IMR-90 (cell line): ENCODE data around the gene TTC39B. TPM values are rescaled to one million over a fixed set of nuclear protein-coding genes. Genes with fewer than 3 reads are reported as not detected.

Experiments used
- ATAC-seq: fragments of 200-7000 bp; cut with Tn5 transposase; 2 replicates; pipeline ENCODE4 v1.9.1; 2020; ENCODE audit warnings: low read depth, mild to moderate bottlenecking, moderate library complexity
- BruUV-seq: library from RNA; stranded (reverse); fragments of 400-500 nt; replicated peaks from 2 replicates; lab custom pipeline; 2021; lab: Mats Ljungman, UMichigan
- CTCF ChIA-PET: fragments of 300-600 bp; formaldehyde crosslinking; extraction: SDS; loops from one replicate; lab custom pipeline; 2021; ENCODE audit warnings: antibody characterized with exemption; lab: Yijun Ruan, JAX
- POLR2A ChIA-PET: fragments of 300-600 bp; sonication (Branson Sonifier 250); formaldehyde crosslinking; loops from one replicate; lab custom pipeline; 2022; ENCODE audit warnings: antibody characterized with exemption; ENCODE audit not compliant: unreplicated experiment; lab: Charles Lee
- DNase-seq: peaks from one replicate; pipeline ENCODE4 v3.0.0; 2013
- H2AFZ ChIP-seq: replicated peaks from 2 replicates; pipeline ENCODE3; 2013; ENCODE audit warnings: low read length, mild to moderate bottlenecking; ENCODE audit not compliant: poor library complexity
- H2AK5ac ChIP-seq: 2 replicates; pipeline ENCODE4 v1.6.1; 2013; ENCODE audit warnings: low read depth, low read length, inconsistent platforms
- H2AK9ac ChIP-seq: replicated peaks from 2 replicates; pipeline ENCODE3; 2013; ENCODE audit warnings: mild to moderate bottlenecking, low read depth, low read length, moderate library complexity; ENCODE audit not compliant: poor library complexity
- H2BK120ac ChIP-seq: 2 replicates; pipeline ENCODE4 v1.6.1; 2013; ENCODE audit warnings: low read depth, low read length, inconsistent platforms
- H2BK15ac ChIP-seq: 3 replicates; pipeline ENCODE4 v1.6.1; 2013; ENCODE audit warnings: low read depth, low read length, inconsistent platforms
- H2BK20ac ChIP-seq: 2 replicates; pipeline ENCODE4 v1.6.1; 2013; ENCODE audit warnings: low read depth, mild to moderate bottlenecking, inconsistent platforms, low read length, moderate library complexity
- H2BK5ac ChIP-seq: 2 replicates; pipeline ENCODE4 v1.6.1; 2013; ENCODE audit warnings: mild to moderate bottlenecking, low read depth, low read length, inconsistent platforms; ENCODE audit not compliant: poor library complexity, severe bottlenecking
- H3K14ac ChIP-seq: replicated peaks from 2 replicates; pipeline ENCODE4 v1.6.1; 2013; ENCODE audit warnings: low read depth, low read length, inconsistent platforms
- H3K18ac ChIP-seq: 2 replicates; pipeline ENCODE4 v1.6.1; 2013; ENCODE audit warnings: low read depth, low read length, control low read depth
- H3K23ac ChIP-seq: 2 replicates; pipeline ENCODE4 v1.6.1; 2013; ENCODE audit warnings: low read depth, low read length, inconsistent platforms
- H3K27ac ChIP-seq: 2 replicates; pipeline ENCODE4 v1.5.1; 2013; ENCODE audit warnings: mild to moderate bottlenecking, control low read depth, low read length; ENCODE audit not compliant: insufficient read depth
- H3K27me3 ChIP-seq: 2 replicates; pipeline ENCODE4 v1.6.1; 2013; ENCODE audit warnings: low read length; ENCODE audit not compliant: control insufficient read depth, insufficient read depth
- H3K36me3 ChIP-seq: 2 replicates; pipeline ENCODE4 v1.6.1; 2013; ENCODE audit warnings: low read length, mixed read lengths; ENCODE audit not compliant: control insufficient read depth, insufficient read depth
- H3K4ac ChIP-seq: 2 replicates; pipeline ENCODE4 v1.6.1; 2013; ENCODE audit warnings: low read depth, low read length, inconsistent platforms
- H3K4me1 ChIP-seq: 2 replicates; pipeline ENCODE4 v1.6.1; 2013; ENCODE audit warnings: low read length, mixed read lengths; ENCODE audit not compliant: control insufficient read depth, insufficient read depth
- H3K4me2 ChIP-seq: 2 replicates; pipeline ENCODE4 v1.6.1; 2013; ENCODE audit warnings: low read depth, mild to moderate bottlenecking, control low read depth, low read length, moderate library complexity
- H3K4me3 ChIP-seq: 2 replicates; pipeline ENCODE4 v1.5.1; 2013; ENCODE audit warnings: low read depth, mild to moderate bottlenecking, control low read depth, low read length, moderate library complexity; ENCODE audit not compliant: insufficient read depth
- H3K56ac ChIP-seq: 2 replicates; pipeline ENCODE4 v1.6.1; 2013; ENCODE audit warnings: low read length, inconsistent platforms; ENCODE audit not compliant: insufficient read depth; ENCODE audit errors: extremely low read depth
- H3K79me1 ChIP-seq, 2 experiments: 2 replicates each; pipeline ENCODE4 v1.6.1; 2013; ENCODE audit warnings: low read length in 2 of 2, inconsistent platforms in 1 of 2, low read depth in 1 of 2
- H3K9ac ChIP-seq: 2 replicates; pipeline ENCODE4 v1.6.1; 2013; ENCODE audit warnings: low read depth, low read length, control low read depth
- H3K9me1 ChIP-seq: 2 replicates; pipeline ENCODE4 v1.6.1; 2013; ENCODE audit warnings: low read length, inconsistent platforms; ENCODE audit not compliant: insufficient read depth
- H3K9me3 ChIP-seq: 2 replicates; pipeline ENCODE4 v1.6.1; 2013; ENCODE audit warnings: low read length; ENCODE audit not compliant: control insufficient read depth, insufficient read depth
- H4K20me1 ChIP-seq: 2 replicates; pipeline ENCODE4 v1.6.1; 2013; ENCODE audit warnings: low read length, inconsistent platforms; ENCODE audit not compliant: insufficient read depth
- H4K5ac ChIP-seq: 2 replicates; pipeline ENCODE4 v1.6.1; 2013; ENCODE audit warnings: mild to moderate bottlenecking, low read depth, low read length, control low read depth
- H4K8ac ChIP-seq, 2 experiments: 2 replicates each; pipeline ENCODE4 v1.6.1; 2013; ENCODE audit warnings: low read depth in 2 of 2, low read length in 2 of 2, control low read depth in 1 of 2, inconsistent platforms in 1 of 2
- H4K91ac ChIP-seq: 2 replicates; pipeline ENCODE4 v1.6.1; 2013; ENCODE audit warnings: low read depth, low read length, inconsistent platforms; ENCODE audit not compliant: insufficient read depth
- BHLHE40 ChIP-seq: fragments of 150-350 bp; IDR thresholded peaks from 2 replicates; pipeline ENCODE4 v1.6.1; 2016; ENCODE audit warnings: mild to moderate bottlenecking, low read depth, low read length
- CEBPB ChIP-seq: IDR thresholded peaks from 2 replicates; pipeline ENCODE4 v1.6.1; 2012; ENCODE audit warnings: low read depth, low read length, improper control_type of control experiment
- CHD1 ChIP-seq: IDR thresholded peaks from 2 replicates; pipeline ENCODE4 v1.6.1; 2012; ENCODE audit warnings: low read depth, low read length, improper control_type of control experiment
- CTCF ChIP-seq: conservative IDR thresholded peaks from 2 replicates; pipeline ENCODE4 v1.5.1; 2012; ENCODE audit warnings: mild to moderate bottlenecking, low read depth, low read length, improper control_type of control experiment
- ELK1 ChIP-seq: fragments of 150-350 bp; IDR thresholded peaks from 2 replicates; pipeline ENCODE4 v1.6.1; 2016; ENCODE audit warnings: low read depth, mild to moderate bottlenecking, low read length, moderate library complexity, borderline replicate concordance
- FOS ChIP-seq: fragments of 150-350 bp; IDR thresholded peaks from 2 replicates; pipeline ENCODE4 v1.6.1; 2016; ENCODE audit warnings: low read depth, low read length
- MAFK ChIP-seq: IDR thresholded peaks from 2 replicates; pipeline ENCODE4 v1.6.1; 2012; ENCODE audit warnings: low read depth, low read length, improper control_type of control experiment
- MAZ ChIP-seq: IDR thresholded peaks from 2 replicates; pipeline ENCODE4 v1.6.1; 2012; ENCODE audit warnings: low read depth, mild to moderate bottlenecking, low read length, improper control_type of control experiment, moderate library complexity, borderline replicate concordance
- MXI1 ChIP-seq: IDR thresholded peaks from 2 replicates; pipeline ENCODE4 v1.6.1; 2012; ENCODE audit warnings: low read depth, mild to moderate bottlenecking, low read length, moderate library complexity, borderline replicate concordance
- NFE2L2 ChIP-seq: fragments of 150-350 bp; IDR thresholded peaks from 2 replicates; pipeline ENCODE4 v1.6.1; 2016; ENCODE audit warnings: low read depth, mild to moderate bottlenecking, low read length
- POLR2A ChIP-seq: IDR thresholded peaks from 2 replicates; pipeline ENCODE4 v1.6.1; 2012; ENCODE audit warnings: mild to moderate bottlenecking, low read depth, low read length
- RAD21 ChIP-seq: IDR thresholded peaks from 2 replicates; pipeline ENCODE4 v1.6.1; 2012; ENCODE audit warnings: low read length, improper control_type of control experiment
- RCOR1 ChIP-seq: IDR thresholded peaks from 2 replicates; pipeline ENCODE4 v1.6.1; 2012; ENCODE audit warnings: mild to moderate bottlenecking, low read length, improper control_type of control experiment; ENCODE audit not compliant: insufficient replicate concordance
- RFX5 ChIP-seq: IDR thresholded peaks from 2 replicates; pipeline ENCODE4 v1.8.0; 2012; ENCODE audit warnings: low read depth, mild to moderate bottlenecking, low read length, moderate library complexity
- SMC3 ChIP-seq: fragments of 150-350 bp; IDR thresholded peaks from 2 replicates; pipeline ENCODE4 v1.6.1; 2016; ENCODE audit warnings: low read depth, mild to moderate bottlenecking, antibody characterized with exemption, low read length, moderate library complexity
- WGBS, 2 experiments: methylation state at CpG; one replicate each; pipeline versions ENCODE4 v1.1.5 to v1.1.7; 2013; ENCODE audit warnings: missing lambda C conversion rate in 2 of 2; ENCODE audit not compliant: insufficient read length in 1 of 2; ENCODE audit errors: extremely low coverage in 2 of 2; 5-methylcytosine and 5-hydroxymethylcytosine counted together
- dilution Hi-C: fragments of 300-500 bp; cut with HindIII; formaldehyde crosslinking; loops from one replicate; pipeline ENCODE4 v1.14.3; 2018; ENCODE audit warnings: low sequenced_read_pairs; ENCODE audit not compliant: unreplicated experiment
- in situ Hi-C: fragments of 300-500 bp; cut with MboI; formaldehyde crosslinking; loops from 3 replicates; pipeline ENCODE4 v1.14.3; 2019; ENCODE audit warnings: low sequenced_read_pairs, inconsistent platforms, mixed read lengths
- intact Hi-C: fragments of 100-400 bp; cut with micrococcal nuclease; formaldehyde crosslinking; loops from 2 replicates; pipeline ENCODE4 v1.10.0; 2022
- polyA plus RNA-seq, 3 experiments: library from polyadenylated mRNA; depleted of rRNA; stranded (reverse); fragments of >200 nt; gene quantifications; 2 replicates each; pipeline ENCODE4 v1.2.3, GENCODE V29; 2012; ENCODE audit warnings: low replicate concordance in 1 of 3
- total RNA-seq: library from RNA; depleted of rRNA; stranded (reverse); fragments of >200 nt; gene quantifications from 2 replicates; pipeline ENCODE4 v1.2.3, GENCODE V29; 2012
- TF ChIP-seq, protein P1 (sequence below): fragments of 150-350 bp; IDR thresholded peaks from 2 replicates; pipeline ENCODE4 v1.6.1; 2017; ENCODE audit warnings: mild to moderate bottlenecking, antibody characterized with exemption, low read length, low read depth

The TTC39B gene
- total and polyA plus RNA-seq, 2 of the 4 experiments (the other 2 are of a cell fraction): 2.5 to 12.2 TPM

DNA sequence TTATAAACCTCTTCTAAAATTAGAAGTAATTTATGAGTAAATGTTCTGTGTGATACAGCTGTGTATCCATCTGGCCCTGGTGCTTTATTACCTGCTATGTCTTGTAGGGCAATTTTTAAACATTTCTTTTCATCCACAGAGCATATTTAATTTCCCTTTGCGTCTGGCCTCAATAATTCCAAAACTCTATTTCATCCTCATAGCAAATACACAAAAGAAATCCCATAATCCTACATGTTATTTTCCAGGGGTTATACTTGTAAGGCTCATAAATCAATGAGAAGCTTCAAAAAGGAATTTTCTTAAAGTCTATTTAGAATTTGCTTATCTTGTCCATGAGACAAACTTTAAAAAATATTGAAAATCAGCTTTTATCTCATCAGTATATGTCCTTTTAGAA is 167.0 kb downstream of the TTC39B start:
- CTCF ChIA-PET: interaction anchor here (0.6 kb wide), 1 partner anchor 93 kb away, joined by 3 read pairs; no protein-coding TSS in a partner anchor
- H4K20me1 ChIP-seq: no peaks in the 10 kb centered on the region
- in situ Hi-C loops: loop anchor here (25.0 kb wide), 1 partner anchor 303 kb away; no protein-coding TSS in a partner anchor

More for the DNA sequence above, 167.0 kb downstream of the TTC39B start:
- H2AK9ac ChIP-seq: no peak overlapping the region
- dilution Hi-C loops (no loop called here), intact Hi-C loops (no loop called here)
- H3K9me3 ChIP-seq: no peaks in the 10 kb centered on the region
- no peak overlapping the region for H3K9ac ChIP-seq
- peaks cover 10% of the 10 kb centered on the region for H3K27me3 ChIP-seq
- H4K91ac ChIP-seq: no peak overlapping the region
- H2BK15ac ChIP-seq: no peak overlapping the region
- H3K23ac ChIP-seq: no peak overlapping the region
- H2AFZ ChIP-seq: no peak overlapping the region
- H4K5ac ChIP-seq: no peak overlapping the region
- no peak overlapping the region for H3K18ac ChIP-seq
- H3K9me1 ChIP-seq: no peaks in the 10 kb centered on the region
- H3K79me1 ChIP-seq: no peaks in the 10 kb centered on the region
- no peak overlapping the region for H3K4me3 ChIP-seq
- no peak for ATAC-seq
- H3K4me1 ChIP-seq: no peaks in the 10 kb centered on the region
- H3K4ac ChIP-seq: no peak overlapping the region
- WGBS, 2 experiments: no CpG with 5 or more reads among the region's 1 CpG
- H3K4me2 ChIP-seq: no peak overlapping the region
- H2BK20ac ChIP-seq: no peak overlapping the region
- H2BK120ac ChIP-seq: no peak overlapping the region
- BruUV-seq: no TSS peak
- H4K8ac ChIP-seq: no peak overlapping the region
- H3K56ac ChIP-seq: no peak overlapping the region
- TF ChIP-seq FOS (no peak), RCOR1 (no peak), ELK1 (no peak), CEBPB (no peak), NFE2L2 (no peak), BHLHE40 (no peak), CTCF (no peak), SMC3 (no peak), RFX5 (no peak), RAD21 (no peak), MAFK (no peak), MAZ (no peak), MXI1 (no peak), CHD1 (no peak), POLR2A (no peak)
- TF ChIP-seq, protein P1, sequence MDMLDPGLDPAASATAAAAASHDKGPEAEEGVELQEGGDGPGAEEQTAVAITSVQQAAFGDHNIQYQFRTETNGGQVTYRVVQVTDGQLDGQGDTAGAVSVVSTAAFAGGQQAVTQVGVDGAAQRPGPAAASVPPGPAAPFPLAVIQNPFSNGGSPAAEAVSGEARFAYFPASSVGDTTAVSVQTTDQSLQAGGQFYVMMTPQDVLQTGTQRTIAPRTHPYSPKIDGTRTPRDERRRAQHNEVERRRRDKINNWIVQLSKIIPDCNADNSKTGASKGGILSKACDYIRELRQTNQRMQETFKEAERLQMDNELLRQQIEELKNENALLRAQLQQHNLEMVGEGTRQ: no peak
- no peak overlapping the region for H3K14ac ChIP-seq
- no peak overlapping the region for H2AK5ac ChIP-seq
- H3K27ac ChIP-seq: no peak overlapping the region
- POLR2A ChIA-PET: no interaction called here
- no peak for DNase-seq
- no peak overlapping the region for H2BK5ac ChIP-seq
- no peaks in the 10 kb centered on the region for H3K36me3 ChIP-seq
